Chondrocyte (in vitro differentiated cells): ENCODE results near the gene SPECC1L. TPM values are rescaled to one million over a fixed set of nuclear protein-coding genes. Genes with fewer than 3 reads are reported as not detected.

Experiments used
- DNase-seq: peaks from one replicate; pipeline ENCODE4 v3.0.0; 2021; ENCODE audit warnings: mixed read lengths, low spot score
- H3K27ac Mint-ChIP-seq: one replicate; pipeline ENCODE4 v1.8.0; 2021; ENCODE audit warnings: mild to moderate bottlenecking, moderate library complexity, mixed read lengths; ENCODE audit not compliant: unreplicated experiment
- H3K27me3 Mint-ChIP-seq: 2 replicates; pipeline ENCODE4 v1.8.0; 2021; ENCODE audit warnings: low read depth, mixed read lengths
- H3K36me3 Mint-ChIP-seq: 2 replicates; pipeline ENCODE4 v1.8.0; 2021; ENCODE audit warnings: low read depth, mixed read lengths
- H3K4me1 Mint-ChIP-seq: 2 replicates; pipeline ENCODE4 v1.8.0; 2021; ENCODE audit warnings: low read depth, mild to moderate bottlenecking, mixed read lengths
- H3K4me3 Mint-ChIP-seq: one replicate; pipeline ENCODE4 v1.8.0; 2021; ENCODE audit warnings: mild to moderate bottlenecking, moderate library complexity, mixed read lengths; ENCODE audit not compliant: unreplicated experiment
- H3K9me3 Mint-ChIP-seq: 2 replicates; pipeline ENCODE4 v1.8.0; 2021; ENCODE audit warnings: low read depth, mixed read lengths
- total RNA-seq: library from RNA; stranded (reverse); gene quantifications from 3 replicates; pipeline ENCODE4 v1.2.1, GENCODE V29; 2021
- TF ChIP-seq, protein P1 (sequence below): fragments of 200-600 bp; sonication (generic); IDR thresholded peaks from 2 replicates; pipeline ENCODE4 v1.5.0; 2021; ENCODE audit warnings: antibody characterized with exemption, mild to moderate bottlenecking, moderate library complexity

SPECC1L gene
- total RNA-seq, 1 donor from 2014 or later: 91.3 TPM

DNA sequence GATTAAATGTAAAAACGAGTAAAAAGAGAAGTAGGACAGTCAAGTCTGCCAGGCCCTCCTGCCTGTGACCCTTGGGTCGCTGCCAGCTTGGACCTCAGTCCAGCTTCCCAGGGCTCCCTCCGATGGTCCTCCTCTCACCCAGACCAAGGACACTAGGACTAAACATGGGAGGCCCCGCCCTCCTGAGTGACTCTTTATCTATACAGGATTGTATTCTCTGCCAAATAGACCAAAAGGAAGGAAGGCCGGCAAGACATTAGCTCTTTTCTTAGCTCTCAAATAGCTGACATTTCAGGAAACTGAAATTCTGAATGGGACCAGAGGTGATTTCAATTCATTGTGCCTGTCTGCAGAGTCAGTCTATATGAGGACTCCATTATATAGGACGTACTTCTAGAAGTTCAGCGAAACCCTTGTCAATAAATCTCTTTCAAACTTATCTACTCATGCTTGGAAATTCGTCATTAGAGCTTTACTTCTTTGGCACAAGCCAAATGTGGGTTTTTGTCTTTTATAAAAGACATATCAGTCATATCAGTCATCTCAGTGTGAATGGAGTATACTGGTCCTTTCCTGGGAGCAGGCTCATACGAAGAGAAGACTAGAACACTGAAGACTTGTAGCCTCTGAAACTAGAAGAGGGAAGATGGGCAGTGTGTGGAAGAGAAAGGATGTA is 185.3 kb downstream of the SPECC1L start:
- no peaks in the 10 kb centered on the region for H3K27me3 Mint-ChIP-seq
- H3K27ac Mint-ChIP-seq: no peak overlapping the region
- H3K4me3 Mint-ChIP-seq: no peak overlapping the region
- H3K9me3 Mint-ChIP-seq: no peaks in the 10 kb centered on the region
- peaks cover 10% of the 10 kb centered on the region for H3K4me1 Mint-ChIP-seq
- DNase-seq: no peak
- no peaks in the 10 kb centered on the region for H3K36me3 Mint-ChIP-seq
- TF ChIP-seq, protein P1, sequence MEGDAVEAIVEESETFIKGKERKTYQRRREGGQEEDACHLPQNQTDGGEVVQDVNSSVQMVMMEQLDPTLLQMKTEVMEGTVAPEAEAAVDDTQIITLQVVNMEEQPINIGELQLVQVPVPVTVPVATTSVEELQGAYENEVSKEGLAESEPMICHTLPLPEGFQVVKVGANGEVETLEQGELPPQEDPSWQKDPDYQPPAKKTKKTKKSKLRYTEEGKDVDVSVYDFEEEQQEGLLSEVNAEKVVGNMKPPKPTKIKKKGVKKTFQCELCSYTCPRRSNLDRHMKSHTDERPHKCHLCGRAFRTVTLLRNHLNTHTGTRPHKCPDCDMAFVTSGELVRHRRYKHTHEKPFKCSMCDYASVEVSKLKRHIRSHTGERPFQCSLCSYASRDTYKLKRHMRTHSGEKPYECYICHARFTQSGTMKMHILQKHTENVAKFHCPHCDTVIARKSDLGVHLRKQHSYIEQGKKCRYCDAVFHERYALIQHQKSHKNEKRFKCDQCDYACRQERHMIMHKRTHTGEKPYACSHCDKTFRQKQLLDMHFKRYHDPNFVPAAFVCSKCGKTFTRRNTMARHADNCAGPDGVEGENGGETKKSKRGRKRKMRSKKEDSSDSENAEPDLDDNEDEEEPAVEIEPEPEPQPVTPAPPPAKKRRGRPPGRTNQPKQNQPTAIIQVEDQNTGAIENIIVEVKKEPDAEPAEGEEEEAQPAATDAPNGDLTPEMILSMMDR: no peak

DNA sequence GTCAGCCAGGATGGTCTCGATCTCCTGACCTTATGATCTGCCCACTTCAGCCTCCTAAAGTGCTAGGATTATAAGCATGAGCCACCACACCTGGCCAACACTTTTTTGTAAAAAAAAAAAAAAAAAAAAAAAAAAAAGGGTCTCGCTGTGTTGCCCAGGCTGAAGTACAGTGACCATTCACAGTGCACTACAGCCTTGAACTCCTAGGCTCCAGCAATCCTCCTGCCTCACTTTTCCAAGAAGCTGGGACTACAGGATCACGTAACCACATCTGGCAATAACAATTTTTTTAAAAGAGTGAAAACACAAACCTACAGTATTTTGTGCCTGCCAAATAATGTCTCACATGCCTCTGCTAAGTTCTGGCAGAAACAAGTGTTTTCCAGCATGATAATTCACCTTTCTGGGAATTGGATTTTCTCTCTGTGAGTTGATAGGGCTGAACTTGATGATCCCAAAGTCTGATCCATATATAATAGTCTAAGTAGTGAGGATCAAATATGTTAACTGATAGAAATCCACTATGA is 187.3 kb downstream of the SPECC1L start:
- TF ChIP-seq, protein P1: no peak
- Mint-ChIP-seq H3K27ac (no peak overlapping the region), H3K36me3 (no peaks in the 10 kb centered on the region), H3K27me3 (no peaks in the 10 kb centered on the region), H3K4me3 (no peak overlapping the region), H3K9me3 (no peaks in the 10 kb centered on the region), H3K4me1 (peaks cover 19% of the 10 kb centered on the region)
- DNase-seq: no peak

GRCh38 chr22:24459911-24460310 is 189.3 kb downstream of the SPECC1L start:
- TF ChIP-seq, protein P1: no peak
- Mint-ChIP-seq H3K4me1 (peaks cover 19% of the 10 kb centered on the region), H3K27me3 (no peaks in the 10 kb centered on the region), H3K9me3 (no peaks in the 10 kb centered on the region), H3K27ac (no peak overlapping the region), H3K4me3 (no peak overlapping the region), H3K36me3 (no peaks in the 10 kb centered on the region)
- no peak for DNase-seq

- Mint-ChIP-seq H3K27ac (peak overlapping the region; percentile 91), H3K4me1 (peaks cover 22% of the 10 kb centered on the region), H3K27me3 (no peaks in the 10 kb centered on the region), H3K9me3 (no peaks in the 10 kb centered on the region), H3K36me3 (no peaks in the 10 kb centered on the region), H3K4me3 (peak overlapping the region; percentile 53)
- TF ChIP-seq, protein P1: peak; percentile 46
- no peak for DNase-seq
Observed at GRCh38 chr22:24460418-24461089, 189.9 kb downstream of the SPECC1L start.

DNA sequence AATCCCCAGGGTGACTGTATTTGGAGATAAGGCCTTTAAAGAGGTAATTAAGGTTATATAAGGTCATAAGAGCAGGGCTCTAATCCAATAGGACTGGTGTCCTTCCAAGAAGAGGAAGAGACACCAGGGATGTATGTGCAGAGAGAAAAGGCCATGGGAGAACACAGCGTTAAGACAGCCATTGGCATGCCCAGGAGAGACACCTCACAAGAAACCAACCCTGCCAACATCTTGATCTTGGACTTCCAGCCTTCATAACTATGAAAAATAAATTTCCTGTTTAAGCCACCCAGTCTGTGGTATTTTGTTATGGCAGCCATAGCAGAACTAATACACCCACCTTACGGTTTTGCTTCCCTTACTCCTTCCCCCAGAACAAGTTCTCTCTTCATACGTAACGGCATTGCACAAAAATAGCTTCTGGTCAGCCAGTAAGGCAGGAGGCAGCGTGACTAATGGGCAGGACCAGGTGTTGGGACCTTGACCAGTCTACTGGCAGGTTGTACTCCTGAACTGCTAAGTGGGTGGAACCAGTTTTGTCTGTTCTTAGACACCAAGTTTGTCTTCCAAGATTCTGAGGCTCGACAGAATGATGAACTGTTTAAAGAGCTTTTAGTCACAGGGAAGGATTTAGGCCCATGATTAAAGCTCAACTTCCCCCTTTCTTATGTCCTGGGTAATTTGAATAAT is 192.6 kb downstream of the SPECC1L start:
- no peak for DNase-seq

More for the DNA sequence above, 192.6 kb downstream of the SPECC1L start:
- no peaks in the 10 kb centered on the region for H3K9me3 Mint-ChIP-seq
- H3K36me3 Mint-ChIP-seq: no peaks in the 10 kb centered on the region
- peaks cover 45% of the 10 kb centered on the region for H3K4me1 Mint-ChIP-seq
- H3K27ac Mint-ChIP-seq: no peak overlapping the region
- TF ChIP-seq, protein P1: no peak
- H3K4me3 Mint-ChIP-seq: no peak overlapping the region
- H3K27me3 Mint-ChIP-seq: no peaks in the 10 kb centered on the region
